Measurements from ENCODE around the gene GBE1. TPM values are rescaled to one million over a fixed set of nuclear protein-coding genes. Genes with fewer than 3 reads are reported as not detected.

Gene GBE1
- total and polyA plus RNA-seq, 9 of the 15 experiments (the other 6 are each of a cell fraction or from before 2014, with no cell fraction given), result 7.9 to 25.6 (median 13.1) TPM

DNA sequence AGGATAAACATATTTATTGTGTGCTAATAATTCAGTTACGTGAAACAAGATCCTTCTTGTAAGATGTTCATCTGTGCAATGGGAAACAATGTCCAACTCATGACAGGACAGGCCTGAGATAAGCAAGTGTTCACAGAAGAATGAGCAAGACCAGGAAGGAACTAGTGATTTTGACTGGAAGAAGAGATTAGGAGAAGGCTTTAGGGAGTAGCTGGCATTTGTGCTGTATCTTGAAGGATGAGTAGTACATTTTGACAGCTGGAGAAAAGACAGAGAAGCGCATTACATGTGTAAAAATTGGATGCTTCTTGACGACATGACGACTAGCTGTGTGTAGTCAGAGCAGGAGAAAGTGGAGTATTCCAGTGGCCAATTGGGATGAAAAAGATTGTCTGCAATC lies 48.4 kb downstream of the GBE1 start (continued):
- TF ChIP-seq SIX5 (IDR thresholded peaks at IDR 0.05; ENCODE audit: borderline replicate concordance in 1 of 2, insufficient read depth in 1 of 2, low read depth in 1 of 2, low read length in 2 of 2) (no peak), MECOM (CRISPR knock-in tag; IDR thresholded peaks at IDR 0.05) (peak; percentile 75), MAFK (IDR thresholded peaks at IDR 0.05; ENCODE audit: low read length) (no peak), SUPT5H (IDR thresholded peaks at IDR 0.05) (no peak), NFIC (IDR thresholded peaks at IDR 0.05) (peak; percentile 68), FOSL1 (tag; conservative IDR thresholded peaks at IDR 0.05) (peak; percentile 50; the same call in 1 of the 2 replicates), CTBP1 (IDR thresholded peaks at IDR 0.05; ENCODE audit: borderline replicate concordance) (0 out of 2 replicates have a peak, but pooled peaks have one; percentile 42), SMAD2 (IDR thresholded peaks at IDR 0.05; ENCODE audit: low read depth, low read length) (no peak), SAP30 (IDR thresholded peaks at IDR 0.05; ENCODE audit: borderline replicate concordance, insufficient read depth, low read depth, low read length, poor library complexity, severe bottlenecking) (no peak), ZNF184 (CRISPR knock-in tag; IDR thresholded peaks at IDR 0.05) (no peak), SMARCC2 (IDR thresholded peaks at IDR 0.05; ENCODE audit: low read depth) (peak; percentile 46; the same call in 1 of the 2 replicates), NONO (IDR thresholded peaks at IDR 0.05; ENCODE audit: low read depth in 2 of 2, low read length in 1 of 2) (no peak), NFE2 (IDR thresholded peaks at IDR 0.05; ENCODE audit: low read depth) (peak; percentile 30; the same call in 1 of the 2 replicates), ARID1B (IDR thresholded peaks at IDR 0.05) (peak; percentile 89), HDAC1 (IDR thresholded peaks at IDR 0.05) (peak in 1 of 2 experiments; percentile 84; a peak in 2 of 4 replicates)
- TF ChIP-seq, protein P1, sequence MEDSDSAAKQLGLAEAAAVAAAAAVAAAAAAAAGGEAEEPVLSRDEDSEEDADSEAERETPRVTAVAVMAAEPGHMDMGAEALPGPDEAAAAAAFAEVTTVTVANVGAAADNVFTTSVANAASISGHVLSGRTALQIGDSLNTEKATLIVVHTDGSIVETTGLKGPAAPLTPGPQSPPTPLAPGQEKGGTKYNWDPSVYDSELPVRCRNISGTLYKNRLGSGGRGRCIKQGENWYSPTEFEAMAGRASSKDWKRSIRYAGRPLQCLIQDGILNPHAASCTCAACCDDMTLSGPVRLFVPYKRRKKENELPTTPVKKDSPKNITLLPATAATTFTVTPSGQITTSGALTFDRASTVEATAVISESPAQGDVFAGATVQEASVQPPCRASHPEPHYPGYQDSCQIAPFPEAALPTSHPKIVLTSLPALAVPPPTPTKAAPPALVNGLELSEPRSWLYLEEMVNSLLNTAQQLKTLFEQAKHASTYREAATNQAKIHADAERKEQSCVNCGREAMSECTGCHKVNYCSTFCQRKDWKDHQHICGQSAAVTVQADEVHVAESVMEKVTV (CRISPR knock-in tag; IDR thresholded peaks at IDR 0.05), result no peak
- TF ChIP-seq, protein P2, sequence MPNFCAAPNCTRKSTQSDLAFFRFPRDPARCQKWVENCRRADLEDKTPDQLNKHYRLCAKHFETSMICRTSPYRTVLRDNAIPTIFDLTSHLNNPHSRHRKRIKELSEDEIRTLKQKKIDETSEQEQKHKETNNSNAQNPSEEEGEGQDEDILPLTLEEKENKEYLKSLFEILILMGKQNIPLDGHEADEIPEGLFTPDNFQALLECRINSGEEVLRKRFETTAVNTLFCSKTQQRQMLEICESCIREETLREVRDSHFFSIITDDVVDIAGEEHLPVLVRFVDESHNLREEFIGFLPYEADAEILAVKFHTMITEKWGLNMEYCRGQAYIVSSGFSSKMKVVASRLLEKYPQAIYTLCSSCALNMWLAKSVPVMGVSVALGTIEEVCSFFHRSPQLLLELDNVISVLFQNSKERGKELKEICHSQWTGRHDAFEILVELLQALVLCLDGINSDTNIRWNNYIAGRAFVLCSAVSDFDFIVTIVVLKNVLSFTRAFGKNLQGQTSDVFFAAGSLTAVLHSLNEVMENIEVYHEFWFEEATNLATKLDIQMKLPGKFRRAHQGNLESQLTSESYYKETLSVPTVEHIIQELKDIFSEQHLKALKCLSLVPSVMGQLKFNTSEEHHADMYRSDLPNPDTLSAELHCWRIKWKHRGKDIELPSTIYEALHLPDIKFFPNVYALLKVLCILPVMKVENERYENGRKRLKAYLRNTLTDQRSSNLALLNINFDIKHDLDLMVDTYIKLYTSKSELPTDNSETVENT (CRISPR knock-in tag; IDR thresholded peaks at IDR 0.05), result no peak
- TF ChIP-seq, protein P3, sequence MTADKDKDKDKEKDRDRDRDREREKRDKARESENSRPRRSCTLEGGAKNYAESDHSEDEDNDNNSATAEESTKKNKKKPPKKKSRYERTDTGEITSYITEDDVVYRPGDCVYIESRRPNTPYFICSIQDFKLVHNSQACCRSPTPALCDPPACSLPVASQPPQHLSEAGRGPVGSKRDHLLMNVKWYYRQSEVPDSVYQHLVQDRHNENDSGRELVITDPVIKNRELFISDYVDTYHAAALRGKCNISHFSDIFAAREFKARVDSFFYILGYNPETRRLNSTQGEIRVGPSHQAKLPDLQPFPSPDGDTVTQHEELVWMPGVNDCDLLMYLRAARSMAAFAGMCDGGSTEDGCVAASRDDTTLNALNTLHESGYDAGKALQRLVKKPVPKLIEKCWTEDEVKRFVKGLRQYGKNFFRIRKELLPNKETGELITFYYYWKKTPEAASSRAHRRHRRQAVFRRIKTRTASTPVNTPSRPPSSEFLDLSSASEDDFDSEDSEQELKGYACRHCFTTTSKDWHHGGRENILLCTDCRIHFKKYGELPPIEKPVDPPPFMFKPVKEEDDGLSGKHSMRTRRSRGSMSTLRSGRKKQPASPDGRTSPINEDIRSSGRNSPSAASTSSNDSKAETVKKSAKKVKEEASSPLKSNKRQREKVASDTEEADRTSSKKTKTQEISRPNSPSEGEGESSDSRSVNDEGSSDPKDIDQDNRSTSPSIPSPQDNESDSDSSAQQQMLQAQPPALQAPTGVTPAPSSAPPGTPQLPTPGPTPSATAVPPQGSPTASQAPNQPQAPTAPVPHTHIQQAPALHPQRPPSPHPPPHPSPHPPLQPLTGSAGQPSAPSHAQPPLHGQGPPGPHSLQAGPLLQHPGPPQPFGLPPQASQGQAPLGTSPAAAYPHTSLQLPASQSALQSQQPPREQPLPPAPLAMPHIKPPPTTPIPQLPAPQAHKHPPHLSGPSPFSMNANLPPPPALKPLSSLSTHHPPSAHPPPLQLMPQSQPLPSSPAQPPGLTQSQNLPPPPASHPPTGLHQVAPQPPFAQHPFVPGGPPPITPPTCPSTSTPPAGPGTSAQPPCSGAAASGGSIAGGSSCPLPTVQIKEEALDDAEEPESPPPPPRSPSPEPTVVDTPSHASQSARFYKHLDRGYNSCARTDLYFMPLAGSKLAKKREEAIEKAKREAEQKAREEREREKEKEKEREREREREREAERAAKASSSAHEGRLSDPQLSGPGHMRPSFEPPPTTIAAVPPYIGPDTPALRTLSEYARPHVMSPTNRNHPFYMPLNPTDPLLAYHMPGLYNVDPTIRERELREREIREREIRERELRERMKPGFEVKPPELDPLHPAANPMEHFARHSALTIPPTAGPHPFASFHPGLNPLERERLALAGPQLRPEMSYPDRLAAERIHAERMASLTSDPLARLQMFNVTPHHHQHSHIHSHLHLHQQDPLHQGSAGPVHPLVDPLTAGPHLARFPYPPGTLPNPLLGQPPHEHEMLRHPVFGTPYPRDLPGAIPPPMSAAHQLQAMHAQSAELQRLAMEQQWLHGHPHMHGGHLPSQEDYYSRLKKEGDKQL (CRISPR knock-in tag; IDR thresholded peaks at IDR 0.05; ENCODE audit: borderline replicate concordance), result no peak
- TF ChIP-seq, protein P4, sequence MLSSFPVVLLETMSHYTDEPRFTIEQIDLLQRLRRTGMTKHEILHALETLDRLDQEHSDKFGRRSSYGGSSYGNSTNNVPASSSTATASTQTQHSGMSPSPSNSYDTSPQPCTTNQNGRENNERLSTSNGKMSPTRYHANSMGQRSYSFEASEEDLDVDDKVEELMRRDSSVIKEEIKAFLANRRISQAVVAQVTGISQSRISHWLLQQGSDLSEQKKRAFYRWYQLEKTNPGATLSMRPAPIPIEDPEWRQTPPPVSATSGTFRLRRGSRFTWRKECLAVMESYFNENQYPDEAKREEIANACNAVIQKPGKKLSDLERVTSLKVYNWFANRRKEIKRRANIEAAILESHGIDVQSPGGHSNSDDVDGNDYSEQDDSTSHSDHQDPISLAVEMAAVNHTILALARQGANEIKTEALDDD (IDR thresholded peaks at IDR 0.05), result 0 out of 2 replicates have a peak, but pooled peaks have one; percentile 24
